Measurements from ENCODE around the gene PTGDR. TPM values are rescaled to one million over a fixed set of nuclear protein-coding genes. Genes with fewer than 3 reads are reported as not detected.

The PTGDR gene
- total and polyA plus RNA-seq, 2 of the 8 experiments (the other 6 are each of a cell fraction or from before 2014, with no cell fraction given), result 0.22 to 0.83 TPM

DNA sequence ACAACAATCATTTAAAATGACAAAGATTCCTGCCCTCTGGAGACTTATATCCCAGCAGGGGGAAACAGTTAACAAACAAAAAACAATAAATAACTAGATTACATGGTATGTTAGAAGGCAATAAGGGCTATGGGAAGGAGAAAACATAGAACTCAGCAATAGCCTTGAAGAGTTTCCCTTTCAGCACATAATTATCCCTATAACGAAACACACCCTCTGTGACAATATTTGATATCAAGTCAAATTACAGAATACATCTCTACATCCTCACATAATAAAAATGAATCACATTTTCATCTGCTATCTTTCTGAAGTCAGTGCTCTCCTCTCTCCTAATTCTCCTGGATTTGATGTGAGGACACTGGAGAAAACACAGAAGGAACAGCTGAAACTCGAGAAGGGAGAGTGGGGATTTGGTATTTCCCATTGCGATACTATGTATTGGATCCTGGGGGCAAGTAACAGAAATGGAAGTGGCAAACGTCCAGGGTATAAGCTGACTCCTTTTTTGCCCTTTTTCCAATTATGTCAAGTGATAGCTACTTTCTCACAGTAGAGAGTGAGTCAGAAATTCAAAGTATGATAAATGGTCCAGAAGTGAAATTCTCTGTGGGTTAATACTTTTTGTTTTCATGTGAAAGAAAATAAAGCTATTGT lies 36.9 kb downstream of the PTGDR start (continued):
- TF ChIP-seq SIRT6 (IDR thresholded peaks at IDR 0.05; ENCODE audit: low read length) (no peak), NRF1 (IDR thresholded peaks at IDR 0.05; ENCODE audit: low read depth, low read length) (no peak), SRF (IDR thresholded peaks at IDR 0.05; ENCODE audit: low read depth, low read length) (no peak), CEBPB (IDR thresholded peaks at IDR 0.05; ENCODE audit: low read depth, low read length) (no peak), CBX8 (IDR thresholded peaks at IDR 0.05; ENCODE audit: borderline replicate concordance, low read depth, low read length) (no peak)
- TF ChIP-seq, protein P1, sequence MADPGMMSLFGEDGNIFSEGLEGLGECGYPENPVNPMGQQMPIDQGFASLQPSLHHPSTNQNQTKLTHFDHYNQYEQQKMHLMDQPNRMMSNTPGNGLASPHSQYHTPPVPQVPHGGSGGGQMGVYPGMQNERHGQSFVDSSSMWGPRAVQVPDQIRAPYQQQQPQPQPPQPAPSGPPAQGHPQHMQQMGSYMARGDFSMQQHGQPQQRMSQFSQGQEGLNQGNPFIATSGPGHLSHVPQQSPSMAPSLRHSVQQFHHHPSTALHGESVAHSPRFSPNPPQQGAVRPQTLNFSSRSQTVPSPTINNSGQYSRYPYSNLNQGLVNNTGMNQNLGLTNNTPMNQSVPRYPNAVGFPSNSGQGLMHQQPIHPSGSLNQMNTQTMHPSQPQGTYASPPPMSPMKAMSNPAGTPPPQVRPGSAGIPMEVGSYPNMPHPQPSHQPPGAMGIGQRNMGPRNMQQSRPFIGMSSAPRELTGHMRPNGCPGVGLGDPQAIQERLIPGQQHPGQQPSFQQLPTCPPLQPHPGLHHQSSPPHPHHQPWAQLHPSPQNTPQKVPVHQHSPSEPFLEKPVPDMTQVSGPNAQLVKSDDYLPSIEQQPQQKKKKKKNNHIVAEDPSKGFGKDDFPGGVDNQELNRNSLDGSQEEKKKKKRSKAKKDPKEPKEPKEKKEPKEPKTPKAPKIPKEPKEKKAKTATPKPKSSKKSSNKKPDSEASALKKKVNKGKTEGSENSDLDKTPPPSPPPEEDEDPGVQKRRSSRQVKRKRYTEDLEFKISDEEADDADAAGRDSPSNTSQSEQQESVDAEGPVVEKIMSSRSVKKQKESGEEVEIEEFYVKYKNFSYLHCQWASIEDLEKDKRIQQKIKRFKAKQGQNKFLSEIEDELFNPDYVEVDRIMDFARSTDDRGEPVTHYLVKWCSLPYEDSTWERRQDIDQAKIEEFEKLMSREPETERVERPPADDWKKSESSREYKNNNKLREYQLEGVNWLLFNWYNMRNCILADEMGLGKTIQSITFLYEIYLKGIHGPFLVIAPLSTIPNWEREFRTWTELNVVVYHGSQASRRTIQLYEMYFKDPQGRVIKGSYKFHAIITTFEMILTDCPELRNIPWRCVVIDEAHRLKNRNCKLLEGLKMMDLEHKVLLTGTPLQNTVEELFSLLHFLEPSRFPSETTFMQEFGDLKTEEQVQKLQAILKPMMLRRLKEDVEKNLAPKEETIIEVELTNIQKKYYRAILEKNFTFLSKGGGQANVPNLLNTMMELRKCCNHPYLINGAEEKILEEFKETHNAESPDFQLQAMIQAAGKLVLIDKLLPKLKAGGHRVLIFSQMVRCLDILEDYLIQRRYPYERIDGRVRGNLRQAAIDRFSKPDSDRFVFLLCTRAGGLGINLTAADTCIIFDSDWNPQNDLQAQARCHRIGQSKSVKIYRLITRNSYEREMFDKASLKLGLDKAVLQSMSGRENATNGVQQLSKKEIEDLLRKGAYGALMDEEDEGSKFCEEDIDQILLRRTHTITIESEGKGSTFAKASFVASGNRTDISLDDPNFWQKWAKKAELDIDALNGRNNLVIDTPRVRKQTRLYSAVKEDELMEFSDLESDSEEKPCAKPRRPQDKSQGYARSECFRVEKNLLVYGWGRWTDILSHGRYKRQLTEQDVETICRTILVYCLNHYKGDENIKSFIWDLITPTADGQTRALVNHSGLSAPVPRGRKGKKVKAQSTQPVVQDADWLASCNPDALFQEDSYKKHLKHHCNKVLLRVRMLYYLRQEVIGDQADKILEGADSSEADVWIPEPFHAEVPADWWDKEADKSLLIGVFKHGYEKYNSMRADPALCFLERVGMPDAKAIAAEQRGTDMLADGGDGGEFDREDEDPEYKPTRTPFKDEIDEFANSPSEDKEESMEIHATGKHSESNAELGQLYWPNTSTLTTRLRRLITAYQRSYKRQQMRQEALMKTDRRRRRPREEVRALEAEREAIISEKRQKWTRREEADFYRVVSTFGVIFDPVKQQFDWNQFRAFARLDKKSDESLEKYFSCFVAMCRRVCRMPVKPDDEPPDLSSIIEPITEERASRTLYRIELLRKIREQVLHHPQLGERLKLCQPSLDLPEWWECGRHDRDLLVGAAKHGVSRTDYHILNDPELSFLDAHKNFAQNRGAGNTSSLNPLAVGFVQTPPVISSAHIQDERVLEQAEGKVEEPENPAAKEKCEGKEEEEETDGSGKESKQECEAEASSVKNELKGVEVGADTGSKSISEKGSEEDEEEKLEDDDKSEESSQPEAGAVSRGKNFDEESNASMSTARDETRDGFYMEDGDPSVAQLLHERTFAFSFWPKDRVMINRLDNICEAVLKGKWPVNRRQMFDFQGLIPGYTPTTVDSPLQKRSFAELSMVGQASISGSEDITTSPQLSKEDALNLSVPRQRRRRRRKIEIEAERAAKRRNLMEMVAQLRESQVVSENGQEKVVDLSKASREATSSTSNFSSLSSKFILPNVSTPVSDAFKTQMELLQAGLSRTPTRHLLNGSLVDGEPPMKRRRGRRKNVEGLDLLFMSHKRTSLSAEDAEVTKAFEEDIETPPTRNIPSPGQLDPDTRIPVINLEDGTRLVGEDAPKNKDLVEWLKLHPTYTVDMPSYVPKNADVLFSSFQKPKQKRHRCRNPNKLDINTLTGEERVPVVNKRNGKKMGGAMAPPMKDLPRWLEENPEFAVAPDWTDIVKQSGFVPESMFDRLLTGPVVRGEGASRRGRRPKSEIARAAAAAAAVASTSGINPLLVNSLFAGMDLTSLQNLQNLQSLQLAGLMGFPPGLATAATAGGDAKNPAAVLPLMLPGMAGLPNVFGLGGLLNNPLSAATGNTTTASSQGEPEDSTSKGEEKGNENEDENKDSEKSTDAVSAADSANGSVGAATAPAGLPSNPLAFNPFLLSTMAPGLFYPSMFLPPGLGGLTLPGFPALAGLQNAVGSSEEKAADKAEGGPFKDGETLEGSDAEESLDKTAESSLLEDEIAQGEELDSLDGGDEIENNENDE (IDR thresholded peaks at IDR 0.05; ENCODE audit: insufficient replicate concordance, low read length), result no peak

Measured in H1 (cell line).